Pancreas (tissue), 10 donors: Measurements from ENCODE around the gene OR6C76. TPM values are rescaled to one million over a fixed set of nuclear protein-coding genes. Genes with fewer than 3 reads are reported as not detected.

Experiments used
- ATAC-seq, 4 donors: fragments of 200-7000 bp; cut with Tn5 transposase; one replicate each; pipeline versions ENCODE4 v1.8.0 to v1.9.1; 2020; ENCODE audit warnings: mild to moderate bottlenecking in 4 of 4, moderate library complexity in 4 of 4
- DNase-seq, 6 donors: peaks; one replicate each; pipeline ENCODE4 v3.0.0-alpha.2; 2020
- FAIRE-seq: peaks from 2 replicates; lab custom pipeline; 2012; peaks lifted over from hg19 to GRCh38; lab: Jason Lieb, UNC
- H3K27ac ChIP-seq, 4 donors: fragments of 200-600 bp; sonication (generic); 1 replicate in 3 of 4; 2 replicates in 1 of 4; pipeline versions ENCODE4 v1.5.0 to v1.8.0; 2020
- H3K27me3 ChIP-seq, 4 donors: fragments of 200-600 bp; one replicate each; pipeline ENCODE4 v1.8.0; 2021
- H3K36me3 ChIP-seq, 3 donors: fragments of 200-600 bp; sonication (generic) in 1 of 3; one replicate each; pipeline versions ENCODE4 v1.5.0 to v1.8.0; 2020 to 2021
- H3K4me1 ChIP-seq, 3 donors: fragments of 200-600 bp; one replicate each; pipeline ENCODE4 v1.8.0; 2021
- H3K4me3 ChIP-seq, 4 donors: fragments of 200-600 bp; sonication (generic) in 2 of 4; one replicate each; pipeline versions ENCODE4 v1.5.0 to v1.8.0; 2020 to 2021
- H3K9me3 ChIP-seq, 4 donors: fragments of 200-600 bp; one replicate each; pipeline ENCODE4 v1.8.0; 2021
- CTCF ChIP-seq, 4 donors: fragments of 200-600 bp; sonication (generic) in 3 of 4; IDR thresholded peaks; one replicate each; pipeline versions ENCODE4 v1.5.0 to v1.8.0; 2021; ENCODE audit warnings: antibody characterized with exemption in 4 of 4
- WGBS, 2 donors: extraction: QIAGEN DNeasy Blood & Tissue Kit; methylation state at CpG; one replicate each; pipeline ENCODE4 v1.1.7; 2013; 5-methylcytosine and 5-hydroxymethylcytosine counted together
- intact Hi-C, 3 donors: fragments of 100-400 bp; cut with DNase I; formaldehyde crosslinking; loops; one replicate each; pipeline versions ENCODE4 v1.11.1 to v1.14.2; 2022
- polyA plus RNA-seq, 2 donors: library from polyadenylated mRNA; stranded (reverse); fragments of 200-250 nt; gene quantifications; one replicate each; pipeline ENCODE4 v1.2.3, GENCODE V29; 2013
- total RNA-seq, 6 donors: library from RNA; stranded (reverse); fragmentation: NEBNext Ultra II Directional in 4 of 6; extraction: Animal tissue kit (Norgen Biotek cat#: 25700) in 4 of 6; gene quantifications; one replicate each; pipeline versions ENCODE4 v1.2.1 to v1.2.4, GENCODE V29; 2021 to 2023
- donor health status: healthy with polysubstance abuse.
- donor health status: DM: no; HTN: no; CAD: no; lungs with moderate emphysema.
- donor health status: DM: no; HTN: no; CAD: no.
- donor health status: control.
- donor health status: control.
- donor health status: Bipolar disorder and iron deficiency.
- donor health status: DM: yes; HTN: yes; CAD: no.
- donor health status: DM: no; HTN: no; CAD: no.
- donor health status: DM: no; HTN: no; CAD: no.
- donor health status: DM: yes; HTN: yes; CAD: no.

Gene OR6C76
- total and polyA plus RNA-seq, 8 donors: not detected

- TF ChIP-seq CTCF (IDR thresholded peaks at IDR 0.05): no peak
Observed at GRCh38 chr12:55470088-55470829, 44.2 kb downstream of the OR6C76 start, which contains the start of gene OR6C70. OR6C70 (minus strand) TSS chr12:55470138; CDS start chr12:55470138, 0 bp downstream.

GRCh38 chr12:55472264-55472663 lies 46.2 kb downstream of the OR6C76 start:
- intact Hi-C loops: no loop called here
- ATAC-seq (no peak), FAIRE-seq (no peak), DNase-seq (no peak)
- Histone ChIP-seq H3K36me3 (no peaks in the 10 kb centered on the region), H3K4me3 (no peak overlapping the region), H3K4me1 (no peaks in the 10 kb centered on the region), H3K27me3 (no peaks in the 10 kb centered on the region), H3K27ac (no peak overlapping the region), H3K9me3 (no peaks in the 10 kb centered on the region)
- 85 to 86% methylated on average over 1 of the region's 1 CpG for WGBS, 2 donors
- no peak for TF ChIP-seq CTCF (IDR thresholded peaks at IDR 0.05)

More at GRCh38 chr12:55470088-55470829, 44.2 kb downstream of the OR6C76 start, which contains the start of gene OR6C70:
- Histone ChIP-seq H3K36me3 (no peaks in the 10 kb centered on the region), H3K9me3 (no peaks in the 10 kb centered on the region), H3K4me3 (no peak within 1 kb of the TSS), H3K27ac (no peak within 1 kb of the TSS), H3K4me1 (no peaks in the 10 kb centered on the region), H3K27me3 (no peaks in the 10 kb centered on the region)
- no peak for FAIRE-seq
- intact Hi-C loops: no loop called here
- no peak for ATAC-seq
- no peak for DNase-seq
- WGBS, 2 donors: 92 to 97% methylated on average over 3 of the region's 3 CpGs

Other genes starting within 250 kb of the OR6C76 start
- not detected for gene OR10A7, start 205.2 kb upstream of the OR6C76 start, total RNA-seq
- not detected for gene OR10A7, start 205.2 kb upstream of the OR6C76 start, polyA plus RNA-seq
- gene OR6C74, start 181.6 kb upstream of the OR6C76 start, total RNA-seq: not detected
- gene OR6C74, start 181.6 kb upstream of the OR6C76 start, polyA plus RNA-seq: not detected
- not detected for gene OR6C6, start 129.7 kb upstream of the OR6C76 start, total RNA-seq
- gene OR6C6, start 129.7 kb upstream of the OR6C76 start, polyA plus RNA-seq: not detected
- gene OR6C1, start 111.9 kb upstream of the OR6C76 start, total RNA-seq: not detected
- gene OR6C1, start 111.9 kb upstream of the OR6C76 start, polyA plus RNA-seq: not detected
- gene OR6C3, start 95.5 kb upstream of the OR6C76 start, total RNA-seq: not detected
- not detected for gene OR6C3, start 95.5 kb upstream of the OR6C76 start, polyA plus RNA-seq
- not detected for gene OR6C75, start 63.3 kb upstream of the OR6C76 start, total RNA-seq
- gene OR6C75, start 63.3 kb upstream of the OR6C76 start, polyA plus RNA-seq: not detected
- not detected for gene OR6C65, start 25.7 kb upstream of the OR6C76 start, total RNA-seq
- not detected for gene OR6C65, start 25.7 kb upstream of the OR6C76 start, polyA plus RNA-seq
- gene OR6C2, start 17.8 kb downstream of the OR6C76 start, total RNA-seq: not detected
- gene OR6C2, start 17.8 kb downstream of the OR6C76 start, polyA plus RNA-seq: not detected
- not detected for gene OR6C70, start 43.9 kb downstream of the OR6C76 start, total RNA-seq
- gene OR6C70, start 43.9 kb downstream of the OR6C76 start, polyA plus RNA-seq: not detected
- not detected for gene OR6C68, start 66.1 kb downstream of the OR6C76 start, total RNA-seq
- not detected for gene OR6C68, start 66.1 kb downstream of the OR6C76 start, polyA plus RNA-seq
- gene OR6C4, start 123.3 kb downstream of the OR6C76 start, total RNA-seq: not detected
- gene OR6C4, start 123.3 kb downstream of the OR6C76 start, polyA plus RNA-seq: not detected
- not detected for gene OR2AP1, start 146.2 kb downstream of the OR6C76 start, total RNA-seq
- gene OR2AP1, start 146.2 kb downstream of the OR6C76 start, polyA plus RNA-seq: not detected
- gene OR10P1, start 210.6 kb downstream of the OR6C76 start, total RNA-seq: not detected
- gene OR10P1, start 210.6 kb downstream of the OR6C76 start, polyA plus RNA-seq: not detected